HG03378 (cell line): ENCODE data around the gene CLGN.

Experiments used
- ATAC-seq: cut with Tn5 transposase; IDR thresholded peaks from one replicate; pipeline ENCODE4 v1.9.1; 2021; ENCODE audit warnings: mild to moderate bottlenecking, moderate library complexity; ENCODE audit not compliant: unreplicated experiment

Gene CLGN

GRCh38 chr4:140382732-140383131, 44.7 kb downstream of the CLGN start:
- ATAC-seq = no peak

GRCh38 chr4:140374130-140374477, 53.3 kb downstream of the CLGN start:
- ATAC-seq = no peak

GRCh38 chr4:140373328-140374129, 53.9 kb downstream of the CLGN start, which contains the start of gene SCOC:
Gene SCOC, plus strand, starts transcription at chr4:140373646. Its CDS starts 5,525 bp downstream, at chr4:140379171.
- peak; percentile 94 for ATAC-seq

- peak; percentile 61 for ATAC-seq
Measured at GRCh38 chr4:140372751-140373327, 54.6 kb downstream of the CLGN start.

GRCh38 chr4:140368686-140369085, 58.8 kb downstream of the CLGN start:
- no peak for ATAC-seq

- ATAC-seq = no peak
Measured at GRCh38 chr4:140367738-140368137, 59.7 kb downstream of the CLGN start.

- ATAC-seq = no peak
Measured at GRCh38 chr4:140363558-140363957, 63.9 kb downstream of the CLGN start.

GRCh38 chr4:140363051-140363450, 64.4 kb downstream of the CLGN start:
- no peak for ATAC-seq

GRCh38 chr4:140361099-140361498, 66.3 kb downstream of the CLGN start:
- no peak for ATAC-seq

GRCh38 chr4:140359562-140360427, 67.7 kb downstream of the CLGN start:
- ATAC-seq = peak; percentile 95

- ATAC-seq = no peak
Measured at GRCh38 chr4:140358281-140358680, 69.2 kb downstream of the CLGN start.

- no peak for ATAC-seq
Measured at GRCh38 chr4:140357868-140358267, 69.6 kb downstream of the CLGN start.

- ATAC-seq = no peak
Measured at GRCh38 chr4:140355288-140355687, 72.2 kb downstream of the CLGN start.

- ATAC-seq = no peak
Measured at GRCh38 chr4:140353786-140354185, 73.7 kb downstream of the CLGN start.

GRCh38 chr4:140351093-140352075, 76.1 kb downstream of the CLGN start:
- no peak for ATAC-seq

- ATAC-seq = no peak
Measured at GRCh38 chr4:140349816-140350215, 77.6 kb downstream of the CLGN start.

- no peak for ATAC-seq
Measured at GRCh38 chr4:140346136-140346535, 81.3 kb downstream of the CLGN start.

- ATAC-seq = no peak
Measured at GRCh38 chr4:140344621-140345020, 82.8 kb downstream of the CLGN start.

- no peak for ATAC-seq
Measured at GRCh38 chr4:140344101-140344500, 83.3 kb downstream of the CLGN start.

GRCh38 chr4:140343303-140343702, 84.1 kb downstream of the CLGN start:
- ATAC-seq = peak; percentile 91
